ENCODE results near the gene MTG2. TPM values are rescaled to one million over a fixed set of nuclear protein-coding genes. Genes with fewer than 3 reads are reported as not detected.

The MTG2 gene
- total and polyA plus RNA-seq, 8 donors, result 13.6 to 77.9 (median 21.4) TPM

DNA sequence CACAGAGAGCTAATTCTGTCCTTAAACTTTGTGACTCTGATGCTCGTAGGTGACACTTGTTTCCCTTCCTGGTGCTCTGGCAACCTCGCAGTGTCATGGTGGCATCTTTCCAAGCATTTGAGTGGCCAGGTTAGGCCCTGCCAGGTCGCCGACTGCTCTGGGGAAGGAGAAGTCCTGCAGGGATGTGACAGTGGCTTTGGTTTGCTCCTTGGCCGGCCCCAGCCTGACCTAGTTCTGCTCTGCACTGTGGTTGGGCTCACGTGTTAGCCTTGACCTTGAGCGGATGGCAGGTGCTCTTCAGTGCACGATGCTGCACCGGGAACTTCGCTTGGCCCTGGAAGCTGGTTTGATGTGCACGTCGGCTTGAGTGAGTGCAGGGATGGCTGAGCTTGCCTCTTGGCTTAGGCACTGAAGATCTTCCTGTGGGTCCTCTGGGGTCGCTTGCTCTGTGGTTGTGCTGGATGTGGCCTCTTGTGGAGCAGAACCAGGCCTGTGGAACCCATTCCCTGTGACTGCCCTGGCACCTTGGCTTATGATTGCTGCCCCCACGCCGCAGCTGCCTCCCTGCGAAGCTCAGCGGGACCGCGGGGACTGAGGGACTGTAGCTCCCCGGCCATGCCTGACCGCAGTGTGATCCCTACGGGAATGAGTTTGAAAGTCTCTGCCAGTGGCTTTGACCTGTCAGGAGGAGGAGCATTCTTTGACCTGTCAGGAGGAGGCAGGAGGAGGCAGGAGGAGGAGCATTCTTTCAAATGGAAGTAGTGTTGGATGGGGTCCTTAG, 64.2 kb downstream of the MTG2 start:
- Histone ChIP-seq H3K27me3 (no peaks in the 10 kb centered on the region), H3K36me3 (peaks cover 0 to 26% (median 21%) of the 10 kb centered on the region in 4 donors), H3K4me1 (peaks cover 18 to 74% (median 59%) of the 10 kb centered on the region in 4 donors), H3K4me3 (no peak overlapping the region), H3K27ac (peak overlapping the region in 1 of 5 donors; percentile 12), H3K9me3 (no peaks in the 10 kb centered on the region)
- TF ChIP-seq POLR2A (IDR thresholded peaks at IDR 0.05) (no peak), POLR2AphosphoS5 (IDR thresholded peaks at IDR 0.05) (no peak), EP300 (IDR thresholded peaks at IDR 0.05) (no peak)
- TF ChIP-seq, protein P1, sequence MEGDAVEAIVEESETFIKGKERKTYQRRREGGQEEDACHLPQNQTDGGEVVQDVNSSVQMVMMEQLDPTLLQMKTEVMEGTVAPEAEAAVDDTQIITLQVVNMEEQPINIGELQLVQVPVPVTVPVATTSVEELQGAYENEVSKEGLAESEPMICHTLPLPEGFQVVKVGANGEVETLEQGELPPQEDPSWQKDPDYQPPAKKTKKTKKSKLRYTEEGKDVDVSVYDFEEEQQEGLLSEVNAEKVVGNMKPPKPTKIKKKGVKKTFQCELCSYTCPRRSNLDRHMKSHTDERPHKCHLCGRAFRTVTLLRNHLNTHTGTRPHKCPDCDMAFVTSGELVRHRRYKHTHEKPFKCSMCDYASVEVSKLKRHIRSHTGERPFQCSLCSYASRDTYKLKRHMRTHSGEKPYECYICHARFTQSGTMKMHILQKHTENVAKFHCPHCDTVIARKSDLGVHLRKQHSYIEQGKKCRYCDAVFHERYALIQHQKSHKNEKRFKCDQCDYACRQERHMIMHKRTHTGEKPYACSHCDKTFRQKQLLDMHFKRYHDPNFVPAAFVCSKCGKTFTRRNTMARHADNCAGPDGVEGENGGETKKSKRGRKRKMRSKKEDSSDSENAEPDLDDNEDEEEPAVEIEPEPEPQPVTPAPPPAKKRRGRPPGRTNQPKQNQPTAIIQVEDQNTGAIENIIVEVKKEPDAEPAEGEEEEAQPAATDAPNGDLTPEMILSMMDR (IDR thresholded peaks at IDR 0.05), result no peak
- intact Hi-C loops (cut with DNase I; ENCODE audit: low total_unique reads), result no loop called here
- DNase-seq, result peak; percentile 48 to 52
- 66 to 70% (median 69%) methylated on average over 21 to 22 of the region's 22 CpGs for WGBS, 5 donors

DNA sequence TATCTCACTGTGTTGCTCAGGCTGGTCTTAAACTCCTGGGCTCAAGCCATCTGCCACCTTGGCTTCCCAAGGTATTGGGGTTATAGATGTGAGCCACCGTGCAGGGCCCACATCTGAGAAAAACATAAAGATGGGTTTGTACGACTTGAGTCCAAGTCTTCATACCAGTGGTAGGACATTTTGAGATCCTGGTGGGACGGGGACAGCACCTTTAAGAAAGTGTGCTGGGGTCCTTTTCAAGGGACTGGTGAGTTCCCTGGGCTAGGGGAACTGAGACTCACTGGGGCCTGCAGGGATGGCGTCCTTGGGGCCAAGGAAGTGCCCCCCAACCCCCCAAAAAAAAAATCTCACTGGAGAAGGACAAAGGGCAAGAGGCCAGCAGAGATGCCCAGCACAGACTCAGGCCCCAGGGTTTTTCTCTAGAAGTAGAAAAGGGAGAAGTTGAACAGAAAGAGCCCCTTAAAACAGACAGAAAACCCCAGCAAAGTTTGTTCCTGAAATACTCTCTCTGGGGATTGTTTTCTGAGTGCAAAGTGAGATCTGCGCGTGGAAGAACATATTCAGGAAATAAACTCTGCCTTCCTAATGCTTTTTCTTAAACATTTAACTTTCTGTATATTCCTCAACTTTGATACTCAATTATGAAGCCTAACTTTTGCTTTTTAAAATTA, 66.2 kb downstream of the MTG2 start:
- H3K27me3 ChIP-seq, result no peaks in the 10 kb centered on the region
- intact Hi-C loops (cut with DNase I; ENCODE audit: low total_unique reads), result no loop called here
- peaks cover 17 to 65% (median 40%) of the 10 kb centered on the region in 4 donors for H3K4me1 ChIP-seq
- 74 to 82% (median 81%) methylated on average over 6 of the region's 6 CpGs for whole genome bisulfite sequencing, 5 donors
- no peak overlapping the region for H3K4me3 ChIP-seq
- no peak for DNase-seq
- H3K36me3 ChIP-seq, result peaks cover 0 to 16% (median 14%) of the 10 kb centered on the region in 4 donors
- no peaks in the 10 kb centered on the region for H3K9me3 ChIP-seq
- H3K27ac ChIP-seq, result no peak overlapping the region
- TF ChIP-seq POLR2A (IDR thresholded peaks at IDR 0.05), result no peak
- no peak for TF ChIP-seq POLR2AphosphoS5 (IDR thresholded peaks at IDR 0.05)
- TF ChIP-seq, protein P1 (IDR thresholded peaks at IDR 0.05), result no peak
- TF ChIP-seq EP300 (IDR thresholded peaks at IDR 0.05), result no peak

DNA sequence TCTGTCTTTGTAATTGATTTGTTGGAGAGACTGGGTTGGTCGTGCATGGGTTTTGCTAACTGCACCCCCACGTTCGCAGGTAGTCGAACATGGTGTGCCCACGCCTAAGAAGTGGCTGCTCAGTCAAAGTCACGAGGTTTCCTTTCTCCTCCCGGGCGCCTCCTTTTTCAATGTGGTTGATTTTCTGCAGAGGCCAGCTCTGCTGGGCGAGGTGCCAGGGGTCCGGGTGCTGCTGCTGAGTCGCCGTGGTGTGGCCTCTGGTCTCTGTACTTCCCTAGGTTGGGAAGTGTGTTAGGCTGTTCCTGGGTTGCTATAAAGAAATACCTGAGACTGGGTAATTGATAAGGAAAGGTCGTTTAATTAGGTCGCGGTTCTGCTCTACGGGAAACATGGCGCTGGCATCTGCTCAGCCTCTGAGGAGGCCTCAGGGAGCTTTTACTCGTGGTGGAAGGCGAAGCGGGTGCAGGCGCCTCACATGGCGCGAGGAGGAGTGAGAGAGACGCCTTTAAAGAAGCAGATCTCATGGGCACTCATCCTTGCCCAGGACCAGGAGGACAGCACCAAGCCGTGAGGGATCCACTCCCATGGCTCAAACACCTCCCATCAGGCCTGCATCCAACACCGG, 69.6 kb downstream of the MTG2 start:
- 84 to 88% (median 86%) methylated on average over 26 of the region's 26 CpGs for WGBS, 5 donors
- DNase-seq, result no peak
- peaks cover 7 to 39% (median 31%) of the 10 kb centered on the region in 4 donors for H3K36me3 ChIP-seq
- no peaks in the 10 kb centered on the region for H3K9me3 ChIP-seq
- intact Hi-C loops (cut with DNase I; ENCODE audit: low total_unique reads), result no loop called here
- no peak overlapping the region for H3K27ac ChIP-seq
- TF ChIP-seq POLR2AphosphoS5 (IDR thresholded peaks at IDR 0.05) (no peak), EP300 (IDR thresholded peaks at IDR 0.05) (no peak), POLR2A (IDR thresholded peaks at IDR 0.05) (no peak)
- TF ChIP-seq, protein P1 (IDR thresholded peaks at IDR 0.05), result no peak
- peaks cover 0 to 32% (median 12%) of the 10 kb centered on the region in 4 donors for H3K4me1 ChIP-seq
- H3K4me3 ChIP-seq, result no peak overlapping the region
- H3K27me3 ChIP-seq, result no peaks in the 10 kb centered on the region

Other genes starting within 250 kb of the MTG2 start
- 10 to 100 TPM in 4 of 5 donors, 1 to 10 TPM in 1; 9.5 to 33.9 (median 22.6) TPM for gene TAF4, start 117.1 kb upstream of the MTG2 start, total RNA-seq
- gene TAF4, start 117.1 kb upstream of the MTG2 start, polyA plus RNA-seq, result 1 to 10 TPM; 3.2 to 4.3 (median 3.8) TPM
- 10 to 100 TPM in 4 of 5 donors, under 1 TPM in 1; 0.58 to 27.2 (median 15.6) TPM for gene LSM14B, start 60.6 kb upstream of the MTG2 start, total RNA-seq
- 10 to 100 TPM; 14.1 to 18.0 (median 14.9) TPM for gene LSM14B, start 60.6 kb upstream of the MTG2 start, polyA plus RNA-seq
- 100 to 1,000 TPM; 119 to 202 (median 140) TPM for gene PSMA7, start 39.6 kb upstream of the MTG2 start, total RNA-seq
- gene PSMA7, start 39.6 kb upstream of the MTG2 start, polyA plus RNA-seq, result 100 to 1,000 TPM; 245 to 280 (median 247) TPM
- gene SS18L1, start 39.3 kb upstream of the MTG2 start, total RNA-seq, result 10 to 100 TPM in 3 of 5 donors, 1 to 10 TPM in 2; 5.8 to 34.8 (median 13.0) TPM
- 1 to 10 TPM; 5.5 to 9.6 (median 6.1) TPM for gene SS18L1, start 39.3 kb upstream of the MTG2 start, polyA plus RNA-seq
- gene HRH3, start 37.2 kb downstream of the MTG2 start, total RNA-seq, result not detected
- gene HRH3, start 37.2 kb downstream of the MTG2 start, polyA plus RNA-seq, result not detected
- 10 to 100 TPM; 23.2 to 83.4 (median 66.3) TPM for gene OSBPL2, start 55.5 kb downstream of the MTG2 start, total RNA-seq
- gene OSBPL2, start 55.5 kb downstream of the MTG2 start, polyA plus RNA-seq, result 10 to 100 TPM; 15.1 to 19.7 (median 19.7) TPM
- gene ADRM1, start 120.0 kb downstream of the MTG2 start, total RNA-seq, result 100 to 1,000 TPM in 2 of 5 donors, 10 to 100 TPM in 3; 42.0 to 130 (median 68.4) TPM
- gene ADRM1, start 120.0 kb downstream of the MTG2 start, polyA plus RNA-seq, result 10 to 100 TPM; 82.3 to 91.3 (median 85.0) TPM
- 100 to 1,000 TPM in 2 of 5 donors, 10 to 100 TPM in 3; 42.2 to 278 (median 86.9) TPM for gene LAMA5, start 184.3 kb downstream of the MTG2 start, total RNA-seq
- gene LAMA5, start 184.3 kb downstream of the MTG2 start, polyA plus RNA-seq, result 100 to 1,000 TPM in 1 of 3 donors, 10 to 100 TPM in 2; 41.4 to 278 (median 72.3) TPM
- gene RPS21, start 204.1 kb downstream of the MTG2 start, total RNA-seq, result 1,000 to 10,000 TPM in 3 of 5 donors, 100 to 1,000 TPM in 2; 239 to 2,998 (median 1,528) TPM
- 1,000 to 10,000 TPM; 4,606 to 7,615 (median 4,647) TPM for gene RPS21, start 204.1 kb downstream of the MTG2 start, polyA plus RNA-seq
- gene CABLES2, start 224.3 kb downstream of the MTG2 start, total RNA-seq, result 1 to 10 TPM in 4 of 5 donors, under 1 TPM in 1; 0.55 to 7.8 (median 1.4) TPM
- 1 to 10 TPM; 2.0 to 3.2 (median 2.5) TPM for gene CABLES2, start 224.3 kb downstream of the MTG2 start, polyA plus RNA-seq
- gene RBBP8NL, start 244.5 kb downstream of the MTG2 start, total RNA-seq, result 1 to 10 TPM in 1 of 5 donors, under 1 TPM in 2, not detected in 2; 0.45 to 2.3 (median 0.55) TPM
- 1 to 10 TPM; 2.1 to 8.0 (median 5.7) TPM for gene RBBP8NL, start 244.5 kb downstream of the MTG2 start, polyA plus RNA-seq